Epithelial cell of esophagus (primary cell): ENCODE measurements around the gene STAT5B.
A peak's percentile ranks its signal among the peaks of the same experiment; 100 is the strongest.

Experiments
- DNase-seq: peaks from one replicate; pipeline ENCODE4 v3.0.0; 2010; ENCODE audit warnings: low read depth
- H3K4me3 ChIP-seq: 2 replicates; pipeline ENCODE4 v1.5.1; 2011; ENCODE audit warnings: mild to moderate bottlenecking, low read length, control low read depth
- CTCF ChIP-seq: IDR thresholded peaks from 2 replicates; pipeline ENCODE4 v1.5.1; 2011; ENCODE audit warnings: low read depth, mild to moderate bottlenecking, low read length, control low read depth, inconsistent platforms; ENCODE audit not compliant: insufficient read depth; ENCODE audit errors: missing control alignments

STAT5B gene

GRCh38 chr17:42316755-42317154 lies 40.6 kb upstream of the STAT5B start:
- no peak for DNase-seq
- no peak for TF ChIP-seq CTCF
- H3K4me3 ChIP-seq = no peak overlapping the region

GRCh38 chr17:42315402-42316156 lies 39.4 kb upstream of the STAT5B start:
- no peak for TF ChIP-seq CTCF
- no peak overlapping the region for H3K4me3 ChIP-seq
- DNase-seq = no peak

GRCh38 chr17:42313773-42314566 lies 37.8 kb upstream of the STAT5B start:
- TF ChIP-seq CTCF = no peak
- DNase-seq = peak; percentile 86
- H3K4me3 ChIP-seq = no peak overlapping the region

GRCh38 chr17:42313389-42313772 lies 37.2 kb upstream of the STAT5B start:
- no peak for TF ChIP-seq CTCF

GRCh38 chr17:42312285-42313130 lies 36.3 kb upstream of the STAT5B start:
- DNase-seq = peak; percentile 73
- H3K4me3 ChIP-seq = no peak overlapping the region
- TF ChIP-seq CTCF = peak; percentile 64

More at GRCh38 chr17:42313389-42313772, 37.2 kb upstream of the STAT5B start:
- DNase-seq = no peak
- no peak overlapping the region for H3K4me3 ChIP-seq

GRCh38 chr17:42312035-42312284 lies 35.8 kb upstream of the STAT5B start:
- TF ChIP-seq CTCF = no peak
- no peak for DNase-seq
- no peak overlapping the region for H3K4me3 ChIP-seq
